HG03159 (cell line): ENCODE measurements around the gene CHTF8.
"Not testable (repeated sequence)": the region's sequence is repeated elsewhere in the genome, so short reads cannot be mapped to it uniquely, and the experiment has no call there.

Experiments used
- ATAC-seq: cut with Tn5 transposase; IDR thresholded peaks from one replicate; pipeline ENCODE4 v1.9.1; 2021; ENCODE audit warnings: mild to moderate bottlenecking, moderate library complexity; ENCODE audit not compliant: unreplicated experiment

Gene CHTF8

GRCh38 chr16:69132424-69133252 is at the start of gene CHTF8, which contains the start of gene UTP4:
Gene CHTF8 (minus strand): TSS chr16:69132588. CDS start chr16:69121458, 11,130 bp downstream.
Gene UTP4 (plus strand): TSS chr16:69132649. CDS start chr16:69133460, 811 bp downstream.
- ATAC-seq = peak; percentile 90

GRCh38 chr16:69180011-69180338 is 47.6 kb upstream of the CHTF8 start:
- ATAC-seq = no peak

GRCh38 chr16:69179328-69180010 is 47.1 kb upstream of the CHTF8 start:
- no peak for ATAC-seq

GRCh38 chr16:69176033-69176800 is 43.8 kb upstream of the CHTF8 start:
- no peak for ATAC-seq

GRCh38 chr16:69171325-69172084 is 39.1 kb upstream of the CHTF8 start:
- ATAC-seq = no peak

GRCh38 chr16:69169607-69170352 is 37.4 kb upstream of the CHTF8 start:
- no peak for ATAC-seq

- ATAC-seq = no peak
Measured at GRCh38 chr16:69169051-69169450, 36.7 kb upstream of the CHTF8 start.

GRCh38 chr16:69166946-69167930 is 34.9 kb upstream of the CHTF8 start:
- no peak for ATAC-seq

GRCh38 chr16:69166221-69166833 is 33.9 kb upstream of the CHTF8 start:
- ATAC-seq = no peak

GRCh38 chr16:69165584-69165983 is 33.2 kb upstream of the CHTF8 start:
- ATAC-seq = no peak

- no peak for ATAC-seq
Measured at GRCh38 chr16:69160192-69160591, 27.8 kb upstream of the CHTF8 start.

- ATAC-seq = no peak
Measured at GRCh38 chr16:69157196-69157595, 24.8 kb upstream of the CHTF8 start.

- no peak for ATAC-seq
Measured at GRCh38 chr16:69150146-69150865, 17.9 kb upstream of the CHTF8 start.

- not testable (repeated sequence) for ATAC-seq
Measured at GRCh38 chr16:69149621-69150020, 17.2 kb upstream of the CHTF8 start.

GRCh38 chr16:69145658-69146057 is 13.3 kb upstream of the CHTF8 start:
- no peak for ATAC-seq

GRCh38 chr16:69143116-69143515 is 10.7 kb upstream of the CHTF8 start:
- no peak for ATAC-seq

GRCh38 chr16:69141936-69142335 is 9.5 kb upstream of the CHTF8 start:
- no peak for ATAC-seq

- no peak for ATAC-seq
Measured at GRCh38 chr16:69141014-69141413, 8.6 kb upstream of the CHTF8 start.
